HPDE6-E6E7 (cell line): ENCODE data around the gene SRP14.
"Not testable (repeated sequence)": the region's sequence is repeated elsewhere in the genome, so short reads cannot be mapped to it uniquely, and the experiment has no call there.

Experiments
- DNase-seq: peaks from one replicate; pipeline ENCODE4 v3.0.0; 2011; ENCODE audit warnings: missing footprints; ENCODE audit errors: extremely low spot score

Gene SRP14

GRCh38 chr15:40050788-40051470, 11.9 kb upstream of the SRP14 start:
- no peak for DNase-seq

GRCh38 chr15:40048926-40049475, 10.0 kb upstream of the SRP14 start:
- no peak for DNase-seq

- DNase-seq = no peak
These were observed 9.3 kb upstream of the SRP14 start for GRCh38 chr15:40048211-40048792.

GRCh38 chr15:40047415-40048210, 8.6 kb upstream of the SRP14 start:
- DNase-seq = no peak

- DNase-seq = no peak
These were observed 7.9 kb upstream of the SRP14 start for GRCh38 chr15:40046721-40047414.

- DNase-seq = no peak
These were observed 6.7 kb upstream of the SRP14 start for GRCh38 chr15:40045572-40046217.

GRCh38 chr15:40044717-40045571, 6.0 kb upstream of the SRP14 start:
- peak; percentile 88 for DNase-seq

GRCh38 chr15:40043927-40044716, 5.1 kb upstream of the SRP14 start:
- no peak for DNase-seq

GRCh38 chr15:40042791-40043320, 3.9 kb upstream of the SRP14 start:
- DNase-seq = no peak

- DNase-seq = no peak
These were observed 1.8 kb upstream of the SRP14 start for GRCh38 chr15:40040770-40041169.

- DNase-seq = no peak
These were observed 1.3 kb upstream of the SRP14 start for GRCh38 chr15:40040293-40040635.

GRCh38 chr15:40038275-40038637, 725 bp downstream of the SRP14 start:
- no peak for DNase-seq

- no peak for DNase-seq
These were observed 1.3 kb downstream of the SRP14 start for GRCh38 chr15:40037721-40038120.

- DNase-seq = not testable (repeated sequence)
These were observed 3.8 kb downstream of the SRP14 start for GRCh38 chr15:40035182-40035581.

GRCh38 chr15:40034186-40034946, 4.6 kb downstream of the SRP14 start:
- no peak for DNase-seq

GRCh38 chr15:40032125-40032839, 6.7 kb downstream of the SRP14 start:
- no peak for DNase-seq

- DNase-seq = no peak
These were observed 7.7 kb downstream of the SRP14 start for GRCh38 chr15:40031300-40031699.
